ENCODE results near the gene TBXAS1.

The TBXAS1 gene

GRCh38 chr7:140028311-140028710 is 199.2 kb downstream of the TBXAS1 start:
- no peak for TF ChIP-seq POLR2AphosphoS5 (IDR thresholded peaks at IDR 0.05; ENCODE audit: borderline replicate concordance, low read depth, low read length)
- no peak for TF ChIP-seq EZH2 (IDR thresholded peaks at IDR 0.05)
- TF ChIP-seq FOXP2 (optimal IDR thresholded peaks at IDR 0.05; ENCODE audit: control extremely low read depth, extremely low read length, insufficient read depth), result no peak
- Histone ChIP-seq H3K9me3 (ENCODE audit: low read depth, low read length) (no peaks in the 10 kb centered on the region), H3K4me3 (no peak overlapping the region), H3K9ac (ENCODE audit: insufficient read length) (no peak overlapping the region), H3K36me3 (ENCODE audit: insufficient read depth, low read length) (no peaks in the 10 kb centered on the region), H3K27ac (no peak overlapping the region)
- no peak for DNase-seq (ENCODE audit: low read depth, low spot score)

- H3K4me3 ChIP-seq, result no peak overlapping the region
- H3K9ac ChIP-seq (ENCODE audit: insufficient read length), result no peak overlapping the region
- DNase-seq (ENCODE audit: low read depth, low spot score), result no peak
- no peak overlapping the region for H3K27ac ChIP-seq
- no peaks in the 10 kb centered on the region for H3K36me3 ChIP-seq (ENCODE audit: insufficient read depth, low read length)
- H3K9me3 ChIP-seq (ENCODE audit: low read depth, low read length), result no peaks in the 10 kb centered on the region
- TF ChIP-seq POLR2AphosphoS5 (IDR thresholded peaks at IDR 0.05; ENCODE audit: borderline replicate concordance, low read depth, low read length) (no peak), EZH2 (IDR thresholded peaks at IDR 0.05) (no peak), FOXP2 (optimal IDR thresholded peaks at IDR 0.05; ENCODE audit: control extremely low read depth, extremely low read length, insufficient read depth) (no peak)
Measured at GRCh38 chr7:140029072-140029471, 200.0 kb downstream of the TBXAS1 start.

GRCh38 chr7:140031364-140031763 is 202.3 kb downstream of the TBXAS1 start:
- no peak overlapping the region for H3K27ac ChIP-seq
- no peaks in the 10 kb centered on the region for H3K9me3 ChIP-seq (ENCODE audit: low read depth, low read length)
- H3K36me3 ChIP-seq (ENCODE audit: insufficient read depth, low read length), result no peaks in the 10 kb centered on the region
- no peak overlapping the region for H3K4me3 ChIP-seq
- no peak overlapping the region for H3K9ac ChIP-seq (ENCODE audit: insufficient read length)
- TF ChIP-seq POLR2AphosphoS5 (IDR thresholded peaks at IDR 0.05; ENCODE audit: borderline replicate concordance, low read depth, low read length), result no peak
- TF ChIP-seq FOXP2 (optimal IDR thresholded peaks at IDR 0.05; ENCODE audit: control extremely low read depth, extremely low read length, insufficient read depth), result no peak
- no peak for TF ChIP-seq EZH2 (IDR thresholded peaks at IDR 0.05)
- DNase-seq (ENCODE audit: low read depth, low spot score), result no peak

GRCh38 chr7:140033036-140033435 is 204.0 kb downstream of the TBXAS1 start:
- no peak overlapping the region for H3K27ac ChIP-seq
- DNase-seq (ENCODE audit: low read depth, low spot score), result no peak
- H3K9ac ChIP-seq (ENCODE audit: insufficient read length), result no peak overlapping the region

GRCh38 chr7:140033779-140034363 is 204.8 kb downstream of the TBXAS1 start:
- Histone ChIP-seq H3K36me3 (ENCODE audit: insufficient read depth, low read length) (no peaks in the 10 kb centered on the region), H3K27ac (no peak overlapping the region), H3K4me3 (no peak overlapping the region), H3K9ac (ENCODE audit: insufficient read length) (no peak overlapping the region), H3K9me3 (ENCODE audit: low read depth, low read length) (no peaks in the 10 kb centered on the region)
- no peak for DNase-seq (ENCODE audit: low read depth, low spot score)
- TF ChIP-seq EZH2 (IDR thresholded peaks at IDR 0.05), result no peak

More at GRCh38 chr7:140033036-140033435, 204.0 kb downstream of the TBXAS1 start:
- Histone ChIP-seq H3K36me3 (ENCODE audit: insufficient read depth, low read length) (no peaks in the 10 kb centered on the region), H3K4me3 (no peak overlapping the region), H3K9me3 (ENCODE audit: low read depth, low read length) (no peaks in the 10 kb centered on the region)
- TF ChIP-seq EZH2 (IDR thresholded peaks at IDR 0.05) (no peak), POLR2AphosphoS5 (IDR thresholded peaks at IDR 0.05; ENCODE audit: borderline replicate concordance, low read depth, low read length) (no peak)

- no peaks in the 10 kb centered on the region for H3K36me3 ChIP-seq (ENCODE audit: insufficient read depth, low read length)
Measured at GRCh38 chr7:140034421-140034820, 205.4 kb downstream of the TBXAS1 start.

GRCh38 chr7:140035400-140036223 is 206.5 kb downstream of the TBXAS1 start:
- TF ChIP-seq EZH2 (IDR thresholded peaks at IDR 0.05) (no peak), FOXP2 (optimal IDR thresholded peaks at IDR 0.05; ENCODE audit: control extremely low read depth, extremely low read length, insufficient read depth) (no peak), POLR2AphosphoS5 (IDR thresholded peaks at IDR 0.05; ENCODE audit: borderline replicate concordance, low read depth, low read length) (no peak)
- Histone ChIP-seq H3K4me3 (no peak overlapping the region), H3K9ac (ENCODE audit: insufficient read length) (no peak overlapping the region), H3K9me3 (ENCODE audit: low read depth, low read length) (no peaks in the 10 kb centered on the region), H3K27ac (no peak overlapping the region), H3K36me3 (ENCODE audit: insufficient read depth, low read length) (no peaks in the 10 kb centered on the region)
- DNase-seq (ENCODE audit: low read depth, low spot score), result no peak

More at GRCh38 chr7:140034421-140034820, 205.4 kb downstream of the TBXAS1 start:
- H3K27ac ChIP-seq, result no peak overlapping the region
- TF ChIP-seq FOXP2 (optimal IDR thresholded peaks at IDR 0.05; ENCODE audit: control extremely low read depth, extremely low read length, insufficient read depth) (no peak), POLR2AphosphoS5 (IDR thresholded peaks at IDR 0.05; ENCODE audit: borderline replicate concordance, low read depth, low read length) (no peak), EZH2 (IDR thresholded peaks at IDR 0.05) (no peak)
- H3K4me3 ChIP-seq, result no peak overlapping the region
- no peak overlapping the region for H3K9ac ChIP-seq (ENCODE audit: insufficient read length)
- no peak for DNase-seq (ENCODE audit: low read depth, low spot score)
- no peaks in the 10 kb centered on the region for H3K9me3 ChIP-seq (ENCODE audit: low read depth, low read length)

GRCh38 chr7:140036224-140036962 is 207.3 kb downstream of the TBXAS1 start:
- Histone ChIP-seq H3K27ac (no peak overlapping the region), H3K9ac (ENCODE audit: insufficient read length) (no peak overlapping the region), H3K36me3 (ENCODE audit: insufficient read depth, low read length) (no peaks in the 10 kb centered on the region), H3K9me3 (ENCODE audit: low read depth, low read length) (no peaks in the 10 kb centered on the region), H3K4me3 (no peak overlapping the region)
- TF ChIP-seq FOXP2 (optimal IDR thresholded peaks at IDR 0.05; ENCODE audit: control extremely low read depth, extremely low read length, insufficient read depth) (no peak), EZH2 (IDR thresholded peaks at IDR 0.05) (no peak), POLR2AphosphoS5 (IDR thresholded peaks at IDR 0.05; ENCODE audit: borderline replicate concordance, low read depth, low read length) (no peak)
- no peak for DNase-seq (ENCODE audit: low read depth, low spot score)

Data from SK-N-MC (cell line).